Hematopoietic multipotent progenitor cell (in vitro differentiated cells): ENCODE data around the gene SGTB. TPM values are rescaled to one million over a fixed set of nuclear protein-coding genes. Genes with fewer than 3 reads are reported as not detected.
"Not testable (repeated sequence)": the region's sequence is repeated elsewhere in the genome, so short reads cannot be mapped to it uniquely, and the experiment has no call there.

ENCODE experiments used
- DNase-seq, 3 donors: peaks; one replicate each; pipeline ENCODE4 v3.0.0-alpha.2; 2011 to 2015; ENCODE audit warnings: low read depth in 2 of 3, low spot score in 2 of 3
- total RNA-seq: library from RNA; depleted of rRNA; stranded (reverse); fragments of >200 nt; gene quantifications from one replicate; pipeline ENCODE4 v1.2.3, GENCODE V29; 2012

SGTB gene
- total RNA-seq, 1 donor: 2.7 TPM

- DNase-seq: no peak
These were observed 47.2 kb downstream of the SGTB start for GRCh38 chr5:65674749-65675148.

GRCh38 chr5:65672796-65673195, 49.1 kb downstream of the SGTB start:
- no peak for DNase-seq

DNA sequence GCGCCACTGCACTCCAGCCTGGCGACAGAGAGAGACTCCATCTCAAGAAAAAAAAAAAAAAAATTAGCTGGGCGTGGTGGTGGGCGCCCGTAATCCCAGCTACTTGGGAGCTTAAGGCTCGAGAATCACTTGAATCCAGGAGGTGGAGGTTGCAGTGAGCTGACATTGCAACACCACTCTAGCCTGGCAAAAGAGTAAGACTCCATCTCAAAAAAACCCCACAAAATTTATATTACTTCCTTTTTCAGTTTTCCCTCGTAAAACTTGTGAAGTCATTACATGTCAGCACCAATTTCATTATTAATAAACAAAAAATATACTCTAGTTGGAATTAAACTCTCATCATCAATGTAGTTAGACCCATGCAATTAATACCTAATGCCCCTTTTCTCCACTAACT, 53.2 kb downstream of the SGTB start:
- DNase-seq: no peak

DNA sequence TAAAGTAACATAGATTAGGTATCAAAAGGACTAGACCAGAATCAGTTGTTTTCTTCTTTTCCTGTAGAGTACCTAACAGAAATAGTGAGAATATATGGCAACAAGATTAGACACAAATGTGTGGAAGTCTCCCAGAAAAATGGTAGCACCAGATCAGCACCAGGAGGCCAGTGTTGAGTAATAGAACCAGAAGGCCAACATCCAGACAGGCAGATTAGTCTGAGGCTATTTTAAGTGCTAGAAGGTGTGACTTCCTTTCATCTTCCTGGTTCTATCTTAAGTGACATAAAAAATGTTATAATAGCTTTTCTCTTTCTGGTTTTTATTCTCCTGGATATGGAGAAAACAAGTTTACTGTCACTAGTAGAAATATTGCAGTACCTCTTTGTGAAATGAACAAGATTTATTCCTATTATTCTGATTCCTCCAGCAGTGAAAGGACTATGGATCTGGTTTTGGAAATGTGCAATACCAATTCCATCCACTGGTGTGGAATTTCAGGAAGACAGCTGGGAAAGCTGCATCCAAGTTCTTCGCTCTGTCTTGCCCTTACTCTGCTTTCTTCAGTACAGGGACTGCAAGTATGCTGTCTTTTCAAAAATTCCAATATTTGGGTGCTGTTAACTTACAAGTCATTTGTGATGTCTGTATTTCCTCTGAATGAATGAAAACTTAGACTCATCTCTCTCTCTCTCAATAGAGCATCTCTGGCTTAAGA, 57.9 kb downstream of the SGTB start:
- DNase-seq: no peak

DNA sequence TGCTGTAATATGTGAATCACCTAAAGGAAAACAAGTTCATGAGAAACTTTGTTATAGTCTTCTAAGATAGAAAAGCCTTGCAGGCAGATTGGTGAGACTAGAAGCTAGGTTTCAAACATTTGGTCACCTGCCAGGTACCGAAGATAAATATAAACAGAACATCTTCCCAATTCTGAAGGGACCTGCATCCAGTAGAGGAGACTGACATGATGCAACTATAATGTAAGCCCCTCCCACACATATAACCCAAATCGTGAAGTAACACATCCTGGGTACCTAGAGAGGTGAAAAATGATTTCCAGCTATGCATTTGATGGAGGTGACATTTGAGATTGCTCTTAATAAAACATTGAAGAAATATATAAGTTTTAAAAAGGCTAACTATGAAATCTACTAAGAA, 67.2 kb downstream of the SGTB start:
- DNase-seq: no peak

DNA sequence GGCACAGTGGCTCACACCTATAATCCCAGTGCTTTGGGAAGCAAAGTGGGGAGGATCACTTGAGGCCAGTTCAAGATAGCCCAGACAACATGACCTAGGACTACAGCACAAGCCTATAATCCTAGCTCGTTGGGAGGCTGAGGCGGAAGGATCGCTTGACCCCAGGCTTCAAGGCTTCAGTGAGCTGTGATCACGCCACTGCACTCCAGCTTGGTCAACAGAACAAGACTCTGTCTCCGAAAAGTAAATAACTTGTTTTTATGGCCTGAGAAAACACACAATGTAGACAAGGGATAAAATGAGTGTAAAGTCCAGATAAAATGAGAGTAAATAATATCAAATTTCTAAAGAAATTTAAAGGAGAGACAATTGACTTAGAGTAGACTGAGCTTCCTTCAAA, 70.8 kb downstream of the SGTB start:
- no peak for DNase-seq

DNA sequence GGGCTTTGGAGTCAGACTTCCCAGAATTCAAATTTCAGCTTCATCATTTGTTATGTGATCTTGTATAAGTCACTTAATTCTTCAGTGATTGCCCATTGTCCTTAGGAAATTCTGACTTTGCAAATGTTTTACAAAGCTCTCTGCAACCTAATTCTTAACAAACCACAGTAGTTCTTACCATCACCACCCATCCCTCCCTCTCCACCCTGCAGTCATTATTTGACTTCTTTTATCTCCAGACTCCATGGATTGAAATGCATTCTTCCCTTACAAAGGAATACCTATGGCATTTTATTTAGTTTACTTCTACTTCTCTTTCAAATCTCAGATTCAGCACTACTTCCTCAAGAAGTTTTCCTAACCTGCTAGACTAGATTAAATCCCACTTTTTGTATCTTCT, 74.0 kb downstream of the SGTB start:
- no peak for DNase-seq

DNA sequence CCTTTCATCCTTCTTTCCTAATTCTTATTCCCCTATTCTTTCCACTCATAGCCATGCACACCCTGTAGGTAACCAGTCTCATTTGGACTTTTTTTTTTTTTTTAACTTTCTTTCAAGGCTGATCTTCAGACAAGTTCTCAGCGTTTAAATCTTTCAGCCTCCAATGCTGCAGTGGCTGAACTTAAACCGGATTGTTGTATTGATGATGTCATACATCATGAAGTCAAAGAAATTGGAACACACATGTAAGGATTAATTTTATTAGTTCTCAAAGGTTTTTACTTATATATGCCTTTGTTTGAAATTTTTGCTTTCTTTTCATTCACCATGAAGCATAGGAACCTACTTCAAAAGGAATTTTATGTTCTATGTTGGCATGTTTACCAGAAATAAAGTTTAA, 75.0 kb downstream of the SGTB start:
- no peak for DNase-seq

- no peak for DNase-seq
These were observed 81.7 kb downstream of the SGTB start for GRCh38 chr5:65640240-65640639.

GRCh38 chr5:65630981-65631380, 90.9 kb downstream of the SGTB start:
- no peak for DNase-seq

DNA sequence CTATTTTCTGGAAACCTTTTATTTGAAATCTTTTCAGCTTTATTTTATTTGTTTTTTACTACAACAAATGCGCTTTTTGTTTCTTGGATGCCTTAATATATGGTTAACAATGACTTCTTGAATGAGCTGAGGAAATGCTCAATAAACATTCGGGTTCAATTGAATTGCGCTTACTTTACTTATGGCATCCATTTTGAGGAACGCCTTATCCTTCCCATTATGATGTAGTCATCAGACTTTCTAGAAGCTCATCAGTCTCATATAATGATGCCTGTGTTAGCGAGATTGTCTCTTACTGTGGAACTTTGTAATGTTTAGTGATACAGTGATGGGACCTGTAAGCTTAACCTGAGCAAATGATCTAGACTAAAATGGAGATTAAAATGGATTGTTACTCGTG, 96.2 kb downstream of the SGTB start:
- DNase-seq: peak in 1 of 3 donors; percentile 1

GRCh38 chr5:65624571-65625555, 97.0 kb downstream of the SGTB start, which contains the start of the genes SHLD3 and TRAPPC13:
Gene SHLD3 (plus strand): TSS chr5:65625027. CDS start chr5:65629588, 4,561 bp downstream.
Gene TRAPPC13 (plus strand): TSS chr5:65625027. CDS start chr5:65625061, 34 bp downstream.
- DNase-seq: peak; percentile 84 to 94 (median 93)

DNA sequence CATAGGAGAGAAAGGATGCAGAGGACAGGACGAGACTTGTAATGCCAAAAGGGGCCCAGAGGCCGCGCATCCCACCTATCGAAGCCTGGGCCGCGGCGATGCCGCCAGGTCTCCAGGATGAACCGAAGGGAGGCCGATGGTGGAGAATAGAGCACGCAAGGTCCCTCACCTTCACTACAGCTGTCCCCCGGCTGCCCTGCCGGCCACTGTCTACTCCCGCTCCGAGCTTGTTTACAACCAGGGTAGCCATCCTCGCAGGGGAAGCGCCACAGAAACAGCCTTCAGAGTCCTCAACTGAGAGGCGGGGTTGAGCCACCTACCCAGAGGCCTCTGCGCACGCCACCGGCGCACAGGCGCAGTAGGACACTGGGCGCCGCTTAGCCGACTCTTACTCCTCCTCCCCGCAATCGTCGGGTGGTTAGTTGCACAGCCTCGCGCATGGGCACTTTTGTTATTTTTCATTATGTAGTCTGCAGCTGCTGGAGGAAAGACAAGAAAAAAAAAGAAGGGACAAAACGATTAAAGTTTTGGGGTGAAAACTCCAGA, 97.8 kb downstream of the SGTB start, which contains the start of gene TRIM23:
Gene TRIM23 (minus strand): TSS at position 309 of the 546 bp plus-strand sequence. CDS start 59 bp downstream, at position 250.
- peak; percentile 84 to 96 (median 94) for DNase-seq

DNA sequence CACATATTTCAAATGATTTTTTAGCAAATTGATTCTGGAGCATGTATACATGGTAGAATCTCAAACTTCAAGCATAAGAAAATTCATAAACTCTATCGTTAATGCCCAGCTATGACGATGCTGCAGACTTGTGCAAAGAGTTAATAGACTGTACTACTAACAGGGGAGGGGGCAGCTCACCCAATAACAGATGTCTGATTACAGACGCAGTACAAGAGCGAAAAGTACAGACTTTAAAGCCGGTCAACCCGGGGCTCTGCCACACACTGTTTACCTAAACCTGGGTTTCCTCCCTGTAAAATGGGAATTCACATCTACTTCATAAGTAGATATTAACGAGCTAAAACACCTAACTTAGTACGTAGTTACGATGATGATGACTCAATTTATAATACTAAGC, 98.4 kb downstream of the SGTB start:
- peak in 2 of 3 donors; percentile 0 to 3 for DNase-seq

GRCh38 chr5:65621961-65622360, 99.9 kb downstream of the SGTB start:
- DNase-seq: not testable (repeated sequence)

DNA sequence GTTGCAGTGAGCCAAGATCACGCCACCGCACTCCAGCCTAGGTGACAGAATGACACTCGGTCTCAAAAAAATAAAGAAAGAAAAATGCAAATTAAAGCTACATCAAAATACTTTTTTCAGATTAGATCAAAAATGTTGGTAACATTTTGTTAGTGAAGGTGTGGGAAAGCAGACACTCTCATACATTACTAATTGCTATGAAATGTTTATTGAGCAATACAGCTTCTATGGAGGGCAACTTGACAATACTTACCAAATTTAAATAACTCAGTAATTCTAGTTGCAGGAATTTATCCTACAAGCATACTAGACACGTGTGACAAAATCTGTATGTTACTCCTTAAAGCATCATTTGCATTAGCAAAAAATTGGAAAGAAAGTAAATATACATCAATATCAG, 101.9 kb downstream of the SGTB start:
- no peak for DNase-seq

Other genes with a start within 250 kb of the SGTB start
- 1.9 TPM for gene ADAMTS6, start 240.2 kb downstream of the SGTB start, total RNA-seq
- gene CENPK, start 158.9 kb downstream of the SGTB start, total RNA-seq: 3.5 TPM
- gene PPWD1, start 158.8 kb downstream of the SGTB start, total RNA-seq: 14.8 TPM
- gene TRIM23, start 97.8 kb downstream of the SGTB start, total RNA-seq: 10.2 TPM
- 2.2 TPM for gene SHLD3, start 97.1 kb downstream of the SGTB start, total RNA-seq
- 5.1 TPM for gene TRAPPC13, start 97.1 kb downstream of the SGTB start, total RNA-seq
- 11.6 TPM for gene NLN, start 96 bp upstream of the SGTB start, total RNA-seq
- gene ERBIN, start 204.5 kb upstream of the SGTB start, total RNA-seq: 19.4 TPM